Glutamatergic neuron (in vitro differentiated cells): ENCODE measurements around the gene CFAP92. TPM values are rescaled to one million over a fixed set of nuclear protein-coding genes. Genes with fewer than 3 reads are reported as not detected.
A peak's percentile ranks its signal among the peaks of the same experiment; 100 is the strongest.

ENCODE experiments used
- DNase-seq: peaks from one replicate; pipeline ENCODE4 v3.0.0; 2022
- H3K27ac Mint-ChIP-seq: one replicate; pipeline ENCODE4 v1.8.0; 2020; ENCODE audit warnings: mild to moderate bottlenecking, mixed read lengths, inconsistent platforms; ENCODE audit not compliant: unreplicated experiment
- H3K27me3 Mint-ChIP-seq: one replicate; pipeline ENCODE4 v1.8.0; 2020; ENCODE audit warnings: mild to moderate bottlenecking, moderate library complexity, mixed read lengths, inconsistent platforms; ENCODE audit not compliant: unreplicated experiment
- H3K36me3 Mint-ChIP-seq: one replicate; pipeline ENCODE4 v1.8.0; 2020; ENCODE audit warnings: mild to moderate bottlenecking, mixed read lengths, inconsistent platforms; ENCODE audit not compliant: unreplicated experiment
- H3K4me1 Mint-ChIP-seq: one replicate; pipeline ENCODE4 v1.8.0; 2020; ENCODE audit warnings: mild to moderate bottlenecking, low read depth, mixed read lengths, inconsistent platforms; ENCODE audit not compliant: unreplicated experiment
- H3K4me3 Mint-ChIP-seq: one replicate; pipeline ENCODE4 v1.8.0; 2020; ENCODE audit warnings: mild to moderate bottlenecking, mixed read lengths, inconsistent platforms; ENCODE audit not compliant: unreplicated experiment
- H3K9me3 Mint-ChIP-seq: one replicate; pipeline ENCODE4 v1.8.0; 2020; ENCODE audit warnings: mild to moderate bottlenecking, moderate library complexity, mixed read lengths, inconsistent platforms; ENCODE audit not compliant: unreplicated experiment
- total RNA-seq: library from RNA; stranded (reverse); fragmentation: NEBNext Ultra II Directional; extraction: Animal tissue kit (Norgen Biotek cat#: 25700); gene quantifications from one replicate; pipeline ENCODE4 v1.2.1, GENCODE V29; 2021; ENCODE audit not compliant: unreplicated experiment
- TF ChIP-seq, protein P1 (sequence below): fragments of 200-600 bp; sonication (generic); IDR thresholded peaks from one replicate; pipeline ENCODE4 v1.5.0; 2021; ENCODE audit not compliant: partially characterized antibody, unreplicated experiment

Gene CFAP92
- total RNA-seq, 1 donor from 2014 or later: 0.15 TPM

DNA sequence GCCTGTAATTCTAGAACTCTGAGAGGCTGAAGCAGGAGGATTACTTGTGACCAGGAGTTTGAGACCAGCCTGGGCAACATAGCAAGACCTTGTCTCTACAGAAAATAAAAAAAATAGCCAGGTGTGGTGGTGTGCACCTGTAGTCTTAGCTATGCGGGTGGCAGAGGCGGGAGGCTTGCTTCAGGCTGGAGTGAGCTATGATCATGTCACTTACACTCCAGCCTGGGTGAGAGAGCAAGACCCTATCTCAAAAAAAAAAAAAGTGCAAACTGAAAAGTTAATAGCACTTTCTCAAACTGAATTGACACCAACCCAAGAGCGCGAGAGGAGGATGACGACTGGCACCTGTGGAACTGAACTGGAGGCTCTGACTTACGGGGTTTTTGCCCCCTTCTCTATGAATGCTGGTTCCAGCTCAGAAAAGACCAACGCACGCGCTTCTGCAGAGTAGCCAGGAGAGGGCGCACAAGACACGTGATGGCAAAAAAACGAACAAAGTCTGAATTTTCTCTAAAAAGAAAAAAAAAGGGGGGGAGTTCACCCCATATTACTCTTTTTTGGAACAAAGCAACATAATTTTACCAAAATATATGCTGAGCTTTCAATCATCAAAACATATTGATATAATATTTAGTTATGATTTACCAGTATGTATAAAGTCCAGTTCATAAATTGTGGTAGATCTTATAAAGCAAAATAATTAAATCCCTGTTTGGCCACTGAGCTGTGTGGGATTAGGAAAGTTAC, 23.7 kb downstream of the CFAP92 start:
- TF ChIP-seq, protein P1, sequence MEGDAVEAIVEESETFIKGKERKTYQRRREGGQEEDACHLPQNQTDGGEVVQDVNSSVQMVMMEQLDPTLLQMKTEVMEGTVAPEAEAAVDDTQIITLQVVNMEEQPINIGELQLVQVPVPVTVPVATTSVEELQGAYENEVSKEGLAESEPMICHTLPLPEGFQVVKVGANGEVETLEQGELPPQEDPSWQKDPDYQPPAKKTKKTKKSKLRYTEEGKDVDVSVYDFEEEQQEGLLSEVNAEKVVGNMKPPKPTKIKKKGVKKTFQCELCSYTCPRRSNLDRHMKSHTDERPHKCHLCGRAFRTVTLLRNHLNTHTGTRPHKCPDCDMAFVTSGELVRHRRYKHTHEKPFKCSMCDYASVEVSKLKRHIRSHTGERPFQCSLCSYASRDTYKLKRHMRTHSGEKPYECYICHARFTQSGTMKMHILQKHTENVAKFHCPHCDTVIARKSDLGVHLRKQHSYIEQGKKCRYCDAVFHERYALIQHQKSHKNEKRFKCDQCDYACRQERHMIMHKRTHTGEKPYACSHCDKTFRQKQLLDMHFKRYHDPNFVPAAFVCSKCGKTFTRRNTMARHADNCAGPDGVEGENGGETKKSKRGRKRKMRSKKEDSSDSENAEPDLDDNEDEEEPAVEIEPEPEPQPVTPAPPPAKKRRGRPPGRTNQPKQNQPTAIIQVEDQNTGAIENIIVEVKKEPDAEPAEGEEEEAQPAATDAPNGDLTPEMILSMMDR: peak; percentile 85
- peaks cover 2% of the 10 kb centered on the region for H3K9me3 Mint-ChIP-seq
- no peaks in the 10 kb centered on the region for H3K27me3 Mint-ChIP-seq
- H3K4me3 Mint-ChIP-seq: no peak overlapping the region
- DNase-seq: peak; percentile 61
- no peak overlapping the region for H3K27ac Mint-ChIP-seq
- no peaks in the 10 kb centered on the region for H3K4me1 Mint-ChIP-seq
- no peaks in the 10 kb centered on the region for H3K36me3 Mint-ChIP-seq

DNA sequence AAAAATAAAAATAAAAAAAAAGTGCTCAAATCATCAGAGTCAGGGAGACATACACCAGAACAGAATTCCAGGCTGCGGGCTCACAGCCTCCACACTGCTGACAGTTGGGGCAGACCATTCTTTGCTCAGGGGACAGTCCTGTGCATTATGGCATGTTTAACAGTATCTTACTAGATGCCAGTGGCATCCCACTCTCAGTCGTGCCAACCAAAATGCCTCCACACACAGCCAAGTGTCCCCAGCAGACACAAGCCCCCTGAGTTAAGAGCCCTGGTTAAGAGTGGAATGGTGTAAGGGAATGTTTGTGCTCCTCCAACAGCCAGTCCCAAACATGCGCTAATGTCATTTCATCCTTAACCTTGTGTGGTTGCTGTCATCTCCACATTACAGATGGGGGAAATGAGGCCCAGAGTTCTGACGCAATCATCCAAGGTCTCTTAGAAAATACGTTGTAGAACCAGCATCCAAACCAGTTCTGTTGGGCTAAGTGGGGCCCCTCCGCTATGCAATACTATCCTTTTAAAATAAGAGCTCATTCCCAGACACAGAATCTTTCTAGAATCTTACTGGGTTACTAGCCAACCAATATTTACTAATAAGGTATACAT, 26.0 kb downstream of the CFAP92 start:
- Mint-ChIP-seq H3K27me3 (no peaks in the 10 kb centered on the region), H3K27ac (no peak overlapping the region), H3K4me1 (no peaks in the 10 kb centered on the region), H3K4me3 (no peak overlapping the region), H3K9me3 (no peaks in the 10 kb centered on the region), H3K36me3 (no peaks in the 10 kb centered on the region)
- TF ChIP-seq, protein P1: no peak
- DNase-seq: no peak

DNA sequence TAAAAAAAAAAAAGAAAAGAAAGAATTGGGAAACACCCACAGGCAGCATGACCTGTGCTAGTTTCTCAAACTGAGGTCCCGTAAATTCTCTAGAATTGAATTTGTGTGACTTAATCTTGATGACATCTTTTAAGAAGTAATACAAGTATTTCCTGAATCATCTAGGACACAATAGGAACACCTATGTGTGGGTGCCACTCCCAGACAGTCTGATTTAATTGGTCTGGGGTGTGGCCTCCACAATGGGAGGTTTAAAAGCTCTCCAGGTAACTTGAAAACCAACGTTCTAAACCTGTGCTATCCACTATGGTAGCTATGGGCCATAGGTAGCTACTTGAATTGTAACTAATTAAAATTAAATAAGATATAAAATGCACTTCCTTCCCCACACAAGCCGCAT, 28.1 kb downstream of the CFAP92 start:
- Mint-ChIP-seq H3K27me3 (no peaks in the 10 kb centered on the region), H3K4me1 (no peaks in the 10 kb centered on the region), H3K4me3 (no peak overlapping the region), H3K9me3 (no peaks in the 10 kb centered on the region), H3K27ac (no peak overlapping the region), H3K36me3 (no peaks in the 10 kb centered on the region)
- TF ChIP-seq, protein P1: no peak
- DNase-seq: no peak

DNA sequence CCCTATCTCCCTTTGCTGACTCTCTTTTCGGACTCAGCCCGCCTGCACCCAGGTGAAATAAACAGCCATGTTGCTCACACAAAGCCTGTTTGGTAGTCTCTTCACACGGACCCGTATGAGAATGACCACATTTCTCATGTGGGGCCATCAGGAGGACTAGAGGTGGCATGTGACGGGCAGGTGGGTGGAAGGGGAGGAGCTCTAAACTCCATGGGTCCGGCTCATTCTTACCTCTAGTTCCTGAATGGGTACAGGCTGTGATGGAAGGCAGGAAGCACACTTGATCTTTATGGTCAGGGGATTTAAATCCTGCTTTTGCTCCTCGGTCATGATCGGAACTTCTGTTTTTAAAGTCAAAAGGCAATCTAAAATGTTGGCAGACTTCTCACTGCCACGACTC, 28.6 kb downstream of the CFAP92 start:
- TF ChIP-seq, protein P1: no peak
- Mint-ChIP-seq H3K9me3 (no peaks in the 10 kb centered on the region), H3K27ac (no peak overlapping the region), H3K4me3 (no peak overlapping the region), H3K4me1 (no peaks in the 10 kb centered on the region), H3K27me3 (no peaks in the 10 kb centered on the region), H3K36me3 (no peaks in the 10 kb centered on the region)
- DNase-seq: no peak

DNA sequence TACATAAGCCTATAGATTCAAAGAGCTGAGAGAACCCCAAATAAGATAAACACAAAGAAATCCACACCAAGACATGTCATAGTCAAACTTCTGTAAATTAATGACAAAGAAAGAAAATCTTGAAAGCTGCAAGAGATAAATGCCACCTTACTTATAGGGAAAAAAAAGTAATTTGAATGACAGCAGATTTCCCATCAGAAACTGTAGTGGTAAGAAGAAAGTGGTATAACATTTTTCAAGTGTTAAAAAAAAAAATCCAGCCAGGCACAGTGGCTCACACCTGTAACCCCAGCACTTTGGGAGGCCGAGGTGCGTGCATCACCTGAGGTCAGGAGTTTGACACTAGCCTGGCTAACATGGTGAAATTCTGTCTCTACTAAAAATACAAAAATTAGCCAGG, 37.4 kb downstream of the CFAP92 start:
- Mint-ChIP-seq H3K36me3 (peaks cover 19% of the 10 kb centered on the region), H3K9me3 (peaks cover 12% of the 10 kb centered on the region), H3K4me1 (no peaks in the 10 kb centered on the region), H3K4me3 (no peak overlapping the region), H3K27ac (no peak overlapping the region), H3K27me3 (no peaks in the 10 kb centered on the region)
- DNase-seq: no peak
- TF ChIP-seq, protein P1: no peak
